ENCODE measurements around the gene MAP3K8.

DNA sequence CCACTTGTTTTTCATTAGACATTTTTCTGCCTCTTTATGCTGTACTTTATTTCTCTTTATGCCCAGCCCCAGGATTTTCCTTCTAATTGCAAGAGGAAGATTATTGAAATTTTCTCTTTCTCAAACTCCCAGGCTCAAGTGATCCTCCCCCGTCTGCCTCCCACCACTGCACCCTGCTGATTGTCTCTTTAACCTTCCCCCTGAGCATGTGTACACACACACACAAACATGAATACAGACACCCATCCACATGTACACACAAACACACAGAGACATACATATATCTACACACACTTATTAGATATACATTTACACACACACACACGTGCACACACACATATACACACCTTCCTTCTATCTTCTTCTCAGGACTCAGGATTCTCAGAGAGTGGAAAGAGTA lies 37.3 kb upstream of the MAP3K8 start:
- no peak for TF ChIP-seq POLR2A (IDR thresholded peaks at IDR 0.05)
- TF ChIP-seq, protein P1, sequence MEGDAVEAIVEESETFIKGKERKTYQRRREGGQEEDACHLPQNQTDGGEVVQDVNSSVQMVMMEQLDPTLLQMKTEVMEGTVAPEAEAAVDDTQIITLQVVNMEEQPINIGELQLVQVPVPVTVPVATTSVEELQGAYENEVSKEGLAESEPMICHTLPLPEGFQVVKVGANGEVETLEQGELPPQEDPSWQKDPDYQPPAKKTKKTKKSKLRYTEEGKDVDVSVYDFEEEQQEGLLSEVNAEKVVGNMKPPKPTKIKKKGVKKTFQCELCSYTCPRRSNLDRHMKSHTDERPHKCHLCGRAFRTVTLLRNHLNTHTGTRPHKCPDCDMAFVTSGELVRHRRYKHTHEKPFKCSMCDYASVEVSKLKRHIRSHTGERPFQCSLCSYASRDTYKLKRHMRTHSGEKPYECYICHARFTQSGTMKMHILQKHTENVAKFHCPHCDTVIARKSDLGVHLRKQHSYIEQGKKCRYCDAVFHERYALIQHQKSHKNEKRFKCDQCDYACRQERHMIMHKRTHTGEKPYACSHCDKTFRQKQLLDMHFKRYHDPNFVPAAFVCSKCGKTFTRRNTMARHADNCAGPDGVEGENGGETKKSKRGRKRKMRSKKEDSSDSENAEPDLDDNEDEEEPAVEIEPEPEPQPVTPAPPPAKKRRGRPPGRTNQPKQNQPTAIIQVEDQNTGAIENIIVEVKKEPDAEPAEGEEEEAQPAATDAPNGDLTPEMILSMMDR (IDR thresholded peaks at IDR 0.05), result no peak
- TF ChIP-seq EP300 (IDR thresholded peaks at IDR 0.05), result no peak

Data from tibial nerve (tissue), 4 donors.